Pancreas (tissue), 10 donors: Measurements from ENCODE around the gene GRID1. TPM values are rescaled to one million over a fixed set of nuclear protein-coding genes. Genes with fewer than 3 reads are reported as not detected.

Source experiments
- ATAC-seq, 4 donors: fragments of 200-7000 bp; cut with Tn5 transposase; one replicate each; pipeline versions ENCODE4 v1.8.0 to v1.9.1; 2020; ENCODE audit warnings: mild to moderate bottlenecking in 4 of 4, moderate library complexity in 4 of 4
- DNase-seq, 6 donors: peaks; one replicate each; pipeline ENCODE4 v3.0.0-alpha.2; 2020
- FAIRE-seq: peaks from 2 replicates; lab custom pipeline; 2012; peaks lifted over from hg19 to GRCh38; lab: Jason Lieb, UNC
- H3K27ac ChIP-seq, 4 donors: fragments of 200-600 bp; sonication (generic); 1 replicate in 3 of 4; 2 replicates in 1 of 4; pipeline versions ENCODE4 v1.5.0 to v1.8.0; 2020
- H3K27me3 ChIP-seq, 4 donors: fragments of 200-600 bp; one replicate each; pipeline ENCODE4 v1.8.0; 2021
- H3K36me3 ChIP-seq, 3 donors: fragments of 200-600 bp; sonication (generic) in 1 of 3; one replicate each; pipeline versions ENCODE4 v1.5.0 to v1.8.0; 2020 to 2021
- H3K4me1 ChIP-seq, 3 donors: fragments of 200-600 bp; one replicate each; pipeline ENCODE4 v1.8.0; 2021
- H3K4me3 ChIP-seq, 4 donors: fragments of 200-600 bp; sonication (generic) in 2 of 4; one replicate each; pipeline versions ENCODE4 v1.5.0 to v1.8.0; 2020 to 2021
- H3K9me3 ChIP-seq, 4 donors: fragments of 200-600 bp; one replicate each; pipeline ENCODE4 v1.8.0; 2021
- WGBS, 2 donors: extraction: QIAGEN DNeasy Blood & Tissue Kit; methylation state at CpG; one replicate each; pipeline ENCODE4 v1.1.7; 2013; 5-methylcytosine and 5-hydroxymethylcytosine counted together
- intact Hi-C, 3 donors: fragments of 100-400 bp; cut with DNase I; formaldehyde crosslinking; loops; one replicate each; pipeline versions ENCODE4 v1.11.1 to v1.14.2; 2022
- polyA plus RNA-seq, 2 donors: library from polyadenylated mRNA; stranded (reverse); fragments of 200-250 nt; gene quantifications; one replicate each; pipeline ENCODE4 v1.2.3, GENCODE V29; 2013
- total RNA-seq, 6 donors: library from RNA; stranded (reverse); fragmentation: NEBNext Ultra II Directional in 4 of 6; extraction: Animal tissue kit (Norgen Biotek cat#: 25700) in 4 of 6; gene quantifications; one replicate each; pipeline versions ENCODE4 v1.2.1 to v1.2.4, GENCODE V29; 2021 to 2023
- TF ChIP-seq, protein P1 (sequence below), 4 donors: fragments of 200-600 bp; sonication (generic) in 3 of 4; IDR thresholded peaks; one replicate each; pipeline versions ENCODE4 v1.5.0 to v1.8.0; 2021; ENCODE audit warnings: antibody characterized with exemption in 4 of 4
- donor health status: healthy with polysubstance abuse.
- donor health status: DM: no; HTN: no; CAD: no; lungs with moderate emphysema.
- donor health status: DM: no; HTN: no; CAD: no.
- donor health status: control.
- donor health status: control.
- donor health status: Bipolar disorder and iron deficiency.
- donor health status: DM: yes; HTN: yes; CAD: no.
- donor health status: DM: no; HTN: no; CAD: no.
- donor health status: DM: no; HTN: no; CAD: no.
- donor health status: DM: yes; HTN: yes; CAD: no.

Gene GRID1
- total and polyA plus RNA-seq, 8 donors = 0.05 to 1.5 (median 0.91) TPM

DNA sequence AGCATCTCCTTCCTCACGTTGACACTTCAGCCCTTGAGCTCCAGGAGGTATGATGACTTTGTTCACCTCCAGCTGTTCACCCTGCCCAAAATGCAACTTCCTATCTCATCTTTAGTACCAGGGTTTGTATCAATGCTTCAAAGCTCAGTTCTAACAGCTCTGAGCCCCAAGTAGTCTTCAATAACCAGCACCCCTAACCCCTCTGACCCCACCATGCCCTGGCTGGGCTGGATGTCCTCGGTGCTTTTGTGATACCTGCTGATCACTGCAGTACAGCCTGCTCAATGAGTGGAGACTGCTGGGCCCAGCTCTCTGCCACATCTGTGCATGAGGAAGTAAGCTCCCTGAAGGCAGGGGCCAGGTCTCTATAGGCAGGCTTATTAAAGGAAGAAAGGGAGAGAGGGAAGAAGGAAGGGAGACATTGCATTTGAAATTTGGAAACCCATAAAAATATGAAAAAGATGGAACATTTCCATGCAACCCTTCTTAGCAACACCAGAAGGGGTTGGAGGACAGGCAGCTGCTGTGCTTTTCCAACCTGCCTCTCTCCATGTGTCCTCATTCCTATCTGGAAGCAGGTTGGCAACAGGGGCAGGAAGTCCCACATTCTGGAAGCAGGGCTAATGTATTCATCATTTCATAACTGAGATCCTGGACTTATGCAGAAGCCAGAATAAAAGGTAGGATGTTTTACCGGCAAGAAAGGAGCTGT, 756.1 kb downstream of the GRID1 start:
- Histone ChIP-seq H3K9me3 (no peaks in the 10 kb centered on the region), H3K4me1 (no peaks in the 10 kb centered on the region), H3K36me3 (no peaks in the 10 kb centered on the region), H3K4me3 (no peak overlapping the region), H3K27me3 (no peaks in the 10 kb centered on the region), H3K27ac (no peak overlapping the region)
- TF ChIP-seq, protein P1, sequence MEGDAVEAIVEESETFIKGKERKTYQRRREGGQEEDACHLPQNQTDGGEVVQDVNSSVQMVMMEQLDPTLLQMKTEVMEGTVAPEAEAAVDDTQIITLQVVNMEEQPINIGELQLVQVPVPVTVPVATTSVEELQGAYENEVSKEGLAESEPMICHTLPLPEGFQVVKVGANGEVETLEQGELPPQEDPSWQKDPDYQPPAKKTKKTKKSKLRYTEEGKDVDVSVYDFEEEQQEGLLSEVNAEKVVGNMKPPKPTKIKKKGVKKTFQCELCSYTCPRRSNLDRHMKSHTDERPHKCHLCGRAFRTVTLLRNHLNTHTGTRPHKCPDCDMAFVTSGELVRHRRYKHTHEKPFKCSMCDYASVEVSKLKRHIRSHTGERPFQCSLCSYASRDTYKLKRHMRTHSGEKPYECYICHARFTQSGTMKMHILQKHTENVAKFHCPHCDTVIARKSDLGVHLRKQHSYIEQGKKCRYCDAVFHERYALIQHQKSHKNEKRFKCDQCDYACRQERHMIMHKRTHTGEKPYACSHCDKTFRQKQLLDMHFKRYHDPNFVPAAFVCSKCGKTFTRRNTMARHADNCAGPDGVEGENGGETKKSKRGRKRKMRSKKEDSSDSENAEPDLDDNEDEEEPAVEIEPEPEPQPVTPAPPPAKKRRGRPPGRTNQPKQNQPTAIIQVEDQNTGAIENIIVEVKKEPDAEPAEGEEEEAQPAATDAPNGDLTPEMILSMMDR (IDR thresholded peaks at IDR 0.05) = no peak
- 75 to 85% methylated on average over 3 of the region's 3 CpGs for WGBS, 2 donors
- ATAC-seq = no peak
- intact Hi-C loops = no loop called here
- DNase-seq = no peak
- FAIRE-seq = no peak

GRCh38 chr10:85609509-85609908, 757.1 kb downstream of the GRID1 start:
- ATAC-seq (no peak), DNase-seq (no peak), FAIRE-seq (no peak)
- Histone ChIP-seq H3K9me3 (no peaks in the 10 kb centered on the region), H3K4me3 (no peak overlapping the region), H3K4me1 (no peaks in the 10 kb centered on the region), H3K27ac (no peak overlapping the region), H3K36me3 (no peaks in the 10 kb centered on the region), H3K27me3 (no peaks in the 10 kb centered on the region)
- TF ChIP-seq, protein P1 (IDR thresholded peaks at IDR 0.05) = no peak
- intact Hi-C loops = no loop called here
- WGBS, 2 donors = 78 to 82% methylated on average over 5 of the region's 5 CpGs

GRCh38 chr10:85608706-85609105, 757.9 kb downstream of the GRID1 start:
- 83 to 94% methylated on average over 3 of the region's 3 CpGs for WGBS, 2 donors
- TF ChIP-seq, protein P1 (IDR thresholded peaks at IDR 0.05) = no peak
- Histone ChIP-seq H3K9me3 (no peaks in the 10 kb centered on the region), H3K36me3 (no peaks in the 10 kb centered on the region), H3K4me1 (no peaks in the 10 kb centered on the region), H3K27me3 (no peaks in the 10 kb centered on the region), H3K4me3 (no peak overlapping the region), H3K27ac (no peak overlapping the region)
- intact Hi-C loops = no loop called here
- DNase-seq (no peak), ATAC-seq (no peak), FAIRE-seq (no peak)

DNA sequence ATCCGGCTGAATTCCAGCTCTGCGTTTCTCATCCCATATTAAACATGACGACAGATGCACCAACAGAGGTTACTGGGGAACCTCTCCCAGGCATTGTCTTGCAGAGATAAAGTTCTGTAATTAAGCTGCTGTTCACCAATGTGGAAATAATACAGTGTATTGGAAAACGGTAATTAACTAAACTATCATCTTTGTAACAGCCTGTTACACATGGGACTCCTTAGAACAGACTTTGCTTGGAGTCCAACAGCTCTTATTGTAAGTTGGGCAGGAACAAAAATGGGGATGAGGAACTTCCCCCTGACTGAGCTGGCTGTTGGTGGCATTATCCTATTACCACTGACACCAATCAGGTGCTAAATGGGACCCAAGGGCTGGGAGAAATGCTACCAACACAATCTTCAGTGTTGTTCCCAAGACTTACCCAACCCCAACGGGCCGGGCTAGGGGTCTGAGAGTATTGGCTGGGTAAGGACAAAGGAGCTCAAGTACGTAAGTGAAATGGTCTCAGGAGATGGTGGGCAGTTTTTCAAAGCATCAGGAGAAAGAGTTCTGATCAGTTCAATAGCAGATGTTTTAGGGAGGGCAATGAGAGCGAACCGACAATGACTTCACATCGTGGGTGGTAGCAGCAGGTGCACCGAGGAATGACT, 759.4 kb downstream of the GRID1 start:
- Histone ChIP-seq H3K27ac (no peak overlapping the region), H3K4me1 (no peaks in the 10 kb centered on the region), H3K27me3 (no peaks in the 10 kb centered on the region), H3K4me3 (no peak overlapping the region), H3K36me3 (no peaks in the 10 kb centered on the region), H3K9me3 (no peaks in the 10 kb centered on the region)
- no peak for FAIRE-seq
- no peak for ATAC-seq
- TF ChIP-seq, protein P1 (IDR thresholded peaks at IDR 0.05) = no peak
- intact Hi-C loops = no loop called here
- no peak for DNase-seq
- WGBS, 2 donors = 75 to 86% methylated on average over 11 of the region's 11 CpGs

- H3K27me3 ChIP-seq = no peaks in the 10 kb centered on the region
- no peak for FAIRE-seq
- H3K27ac ChIP-seq = no peak overlapping the region
- DNase-seq = peak in 1 of 6 donors; percentile 0
- H3K4me1 ChIP-seq = no peaks in the 10 kb centered on the region
- H3K9me3 ChIP-seq = no peaks in the 10 kb centered on the region
- ATAC-seq = no peak
- 70 to 82% methylated on average over 5 of the region's 5 CpGs for WGBS, 2 donors
- intact Hi-C loops = no loop called here
- TF ChIP-seq, protein P1 (IDR thresholded peaks at IDR 0.05) = no peak
- no peak overlapping the region for H3K4me3 ChIP-seq
- H3K36me3 ChIP-seq = no peaks in the 10 kb centered on the region
These were observed 760.2 kb downstream of the GRID1 start for GRCh38 chr10:85606401-85606800.
